Thyroid gland (tissue), 4 donors: Measurements from ENCODE around the gene LRFN2.

ENCODE experiments used
- CTCF ChIP-seq, 6 experiments: fragments of 200-600 bp in 3 of 6; fragments of 450-650 bp in 3 of 6; sonication (generic) in 3 of 6; IDR thresholded peaks; one replicate each; pipeline ENCODE4 v1.5.1; 2016 to 2019; ENCODE audit warnings: antibody characterized with exemption in 6 of 6, mild to moderate bottlenecking in 2 of 6, inconsistent platforms in 1 of 6, moderate library complexity in 1 of 6
- POLR2A ChIP-seq, 2 donors: fragments of 450-650 bp; IDR thresholded peaks; one replicate each; pipeline ENCODE4 v1.6.1; 2017; ENCODE audit warnings: antibody characterized with exemption in 2 of 2, mild to moderate bottlenecking in 2 of 2, moderate library complexity in 1 of 2

GRCh38 chr6:40529919-40530318 is 57.2 kb downstream of the LRFN2 start:
- no peak for TF ChIP-seq CTCF (IDR thresholded peaks at IDR 0.05)
- no peak for TF ChIP-seq POLR2A (IDR thresholded peaks at IDR 0.05)
